ENCODE data around the gene SPATA19.

- TF ChIP-seq, protein P1, sequence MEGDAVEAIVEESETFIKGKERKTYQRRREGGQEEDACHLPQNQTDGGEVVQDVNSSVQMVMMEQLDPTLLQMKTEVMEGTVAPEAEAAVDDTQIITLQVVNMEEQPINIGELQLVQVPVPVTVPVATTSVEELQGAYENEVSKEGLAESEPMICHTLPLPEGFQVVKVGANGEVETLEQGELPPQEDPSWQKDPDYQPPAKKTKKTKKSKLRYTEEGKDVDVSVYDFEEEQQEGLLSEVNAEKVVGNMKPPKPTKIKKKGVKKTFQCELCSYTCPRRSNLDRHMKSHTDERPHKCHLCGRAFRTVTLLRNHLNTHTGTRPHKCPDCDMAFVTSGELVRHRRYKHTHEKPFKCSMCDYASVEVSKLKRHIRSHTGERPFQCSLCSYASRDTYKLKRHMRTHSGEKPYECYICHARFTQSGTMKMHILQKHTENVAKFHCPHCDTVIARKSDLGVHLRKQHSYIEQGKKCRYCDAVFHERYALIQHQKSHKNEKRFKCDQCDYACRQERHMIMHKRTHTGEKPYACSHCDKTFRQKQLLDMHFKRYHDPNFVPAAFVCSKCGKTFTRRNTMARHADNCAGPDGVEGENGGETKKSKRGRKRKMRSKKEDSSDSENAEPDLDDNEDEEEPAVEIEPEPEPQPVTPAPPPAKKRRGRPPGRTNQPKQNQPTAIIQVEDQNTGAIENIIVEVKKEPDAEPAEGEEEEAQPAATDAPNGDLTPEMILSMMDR (conservative IDR thresholded peaks at IDR 0.05; ENCODE audit: low read length): no peak
- no peak for TF ChIP-seq EZH2phosphoT487 (IDR thresholded peaks at IDR 0.05; ENCODE audit: borderline replicate concordance, low read depth, low read length)
Observed at GRCh38 chr11:133840479-133840941, 4.8 kb downstream of the SPATA19 start.
